ENCODE measurements around the gene KLF15.
A peak's percentile ranks its signal among the peaks of the same experiment; 100 is the strongest.

The KLF15 gene

GRCh38 chr3:126357295-126358037 lies at the start of gene KLF15:
TSS of gene KLF15 (minus strand) at chr3:126357408. CDS start at chr3:126352922, 4,486 bp downstream.
- peak; percentile 81 for DNase-seq

GRCh38 chr3:126406389-126407296 lies 49.4 kb upstream of the KLF15 start:
- no peak for DNase-seq

GRCh38 chr3:126402666-126403302 lies 45.6 kb upstream of the KLF15 start:
- DNase-seq: no peak

GRCh38 chr3:126402178-126402577 lies 45.0 kb upstream of the KLF15 start:
- DNase-seq: no peak

- no peak for DNase-seq
These were observed 44.5 kb upstream of the KLF15 start for GRCh38 chr3:126401611-126402160.

DNA sequence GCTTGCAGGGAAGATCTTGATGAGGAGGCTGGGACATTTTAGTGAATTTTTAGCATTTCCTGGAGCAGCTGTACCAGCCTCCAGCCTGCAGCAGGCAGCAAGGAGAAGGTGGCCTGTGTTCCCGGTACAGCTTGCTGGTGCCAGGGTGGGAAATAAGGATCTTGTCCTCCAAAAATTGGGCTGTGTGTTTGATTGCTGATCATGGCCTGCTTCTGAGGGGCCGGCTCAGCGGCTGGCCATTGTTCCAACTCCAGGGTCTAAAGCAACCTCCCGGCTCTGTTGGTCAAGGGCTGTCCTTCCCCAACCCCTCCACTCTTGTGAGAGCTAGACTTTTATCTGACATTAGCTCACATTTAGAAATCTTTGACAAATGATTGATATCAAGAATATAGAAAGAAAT lies 42.5 kb upstream of the KLF15 start:
- no peak for DNase-seq

DNA sequence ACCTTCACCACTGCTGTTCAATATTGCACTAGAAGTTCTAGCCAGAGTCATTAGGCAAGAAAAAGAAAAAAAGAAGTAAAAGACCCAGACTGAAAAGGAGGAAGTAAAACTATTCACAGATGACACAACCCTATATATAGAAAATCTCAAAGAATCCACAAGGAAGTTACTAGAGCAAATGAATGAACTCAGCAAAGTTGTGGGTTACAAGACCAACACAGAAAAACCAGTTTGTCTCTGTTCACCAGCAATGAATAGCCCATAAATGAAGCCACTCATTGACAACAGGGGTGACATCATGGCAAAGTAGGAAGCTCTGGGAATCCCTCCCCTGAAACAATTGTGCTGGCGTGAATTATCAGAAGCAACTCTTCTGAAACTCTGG lies 42.1 kb upstream of the KLF15 start:
- no peak for DNase-seq

DNA sequence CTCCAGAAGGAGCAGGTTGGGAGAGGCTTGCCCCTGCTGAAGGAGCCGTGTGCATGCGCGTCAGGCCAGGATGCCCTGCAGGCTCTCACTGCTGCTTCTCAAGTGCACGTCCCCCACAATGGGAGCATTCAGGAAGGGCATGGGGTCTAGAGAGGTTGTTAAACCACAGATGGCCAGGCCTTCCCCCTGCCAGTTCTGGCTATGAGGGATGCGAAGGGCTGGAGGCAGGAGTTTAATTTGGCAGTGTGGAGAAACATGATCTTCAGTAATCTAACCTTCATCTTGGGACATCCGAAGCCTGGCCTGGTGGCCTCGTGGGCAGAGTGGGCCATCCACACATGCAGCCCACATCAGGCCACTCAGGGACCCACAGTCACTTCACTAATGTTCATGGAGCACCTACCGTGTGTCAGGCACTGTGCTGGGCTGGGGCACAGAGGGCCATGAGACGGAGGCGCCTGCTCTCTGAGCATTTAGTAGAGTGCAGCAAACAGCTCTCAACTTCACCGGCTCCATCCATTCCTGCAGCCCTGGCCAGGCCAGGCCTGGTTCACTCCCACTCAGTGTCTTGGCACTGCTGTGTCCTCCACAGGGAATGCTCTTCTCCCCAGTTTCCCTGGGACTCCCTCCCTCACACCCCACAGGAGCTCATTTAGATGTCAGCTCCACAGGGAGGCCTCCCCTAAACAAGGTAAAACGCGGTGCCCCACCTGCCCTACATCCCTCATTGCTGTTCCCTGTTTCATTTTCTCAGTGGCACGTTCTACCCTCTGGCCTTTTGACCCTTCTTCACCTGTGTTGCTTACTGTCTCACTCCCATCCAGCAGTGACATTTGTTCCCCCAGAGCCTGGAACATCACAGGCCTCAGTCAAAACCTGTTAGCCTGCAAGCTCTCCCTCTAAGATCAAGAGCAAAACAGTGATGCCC lies 41.5 kb upstream of the KLF15 start:
- no peak for DNase-seq

- DNase-seq: no peak
These were observed 40.6 kb upstream of the KLF15 start for GRCh38 chr3:126397610-126398422.

DNA sequence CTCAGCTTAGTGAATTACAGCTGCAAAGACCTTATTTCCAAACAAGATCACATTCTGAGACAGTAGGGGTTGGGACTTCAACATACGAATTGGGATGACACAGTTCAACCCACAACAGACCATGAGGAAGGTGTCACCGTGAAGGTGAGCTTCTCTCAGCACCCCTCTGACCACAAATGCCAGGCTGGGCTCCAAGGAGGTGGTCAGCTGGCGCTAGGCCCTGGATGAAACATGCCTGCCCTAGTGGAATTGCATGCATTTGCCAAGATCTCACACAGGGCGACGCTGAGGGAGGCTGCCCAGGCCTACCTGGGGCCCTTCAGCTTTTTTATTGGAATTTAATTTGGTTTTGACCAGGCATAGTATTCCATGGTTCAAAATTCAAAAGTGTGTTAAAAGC lies 39.3 kb upstream of the KLF15 start:
- no peak for DNase-seq

- DNase-seq: no peak
These were observed 38.8 kb upstream of the KLF15 start for GRCh38 chr3:126395846-126396513.

- DNase-seq: no peak
These were observed 37.7 kb upstream of the KLF15 start for GRCh38 chr3:126394977-126395321.

- DNase-seq: no peak
These were observed 37.2 kb upstream of the KLF15 start, which contains the start of gene CFAP100 for GRCh38 chr3:126394179-126394976. TSS of gene CFAP100 (plus strand) at chr3:126394909. CDS start at chr3:126396001, 1,092 bp downstream.

GRCh38 chr3:126393563-126393962 lies 36.4 kb upstream of the KLF15 start:
- no peak for DNase-seq

DNA sequence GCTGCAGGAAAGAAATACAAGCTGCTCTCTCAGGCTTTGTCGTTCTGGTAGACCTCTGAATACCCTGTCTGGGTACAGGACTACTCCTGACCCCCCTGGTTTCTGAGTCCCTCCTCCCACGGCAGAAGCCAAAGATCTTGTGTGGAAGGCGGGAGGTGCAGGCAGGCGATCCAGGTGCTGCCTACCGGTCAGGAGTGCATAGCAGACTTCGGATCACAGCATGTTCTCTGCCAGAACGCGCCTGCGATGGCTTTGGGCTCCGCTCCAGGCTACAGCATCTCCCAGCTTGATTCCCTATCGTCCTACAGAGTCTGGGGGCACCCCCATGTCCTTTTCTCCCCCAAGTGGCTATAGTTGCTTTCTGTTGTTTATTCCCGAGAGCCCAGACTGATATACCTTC lies 35.0 kb upstream of the KLF15 start:
- DNase-seq: no peak

GRCh38 chr3:126391631-126392030 lies 34.4 kb upstream of the KLF15 start:
- DNase-seq: no peak

DNA sequence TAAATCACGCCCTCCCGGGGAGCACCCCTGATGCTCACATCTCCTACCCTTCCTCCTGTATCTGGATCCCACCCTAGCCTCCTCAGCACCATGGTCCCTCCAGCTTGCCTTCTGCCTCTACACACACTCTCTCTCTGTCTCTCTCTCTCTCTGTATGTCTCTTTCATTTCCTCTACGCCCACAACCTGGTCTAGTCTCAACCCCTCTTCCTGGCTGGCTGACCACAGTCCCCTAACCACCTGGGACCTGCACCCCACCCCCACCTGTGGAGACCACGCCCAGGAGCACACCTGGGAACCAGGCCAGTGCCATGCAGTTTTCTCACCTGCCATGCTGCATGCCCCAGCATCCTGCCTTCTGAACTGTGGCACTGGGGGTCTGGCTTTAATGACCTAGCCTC lies 33.5 kb upstream of the KLF15 start:
- no peak for DNase-seq

DNA sequence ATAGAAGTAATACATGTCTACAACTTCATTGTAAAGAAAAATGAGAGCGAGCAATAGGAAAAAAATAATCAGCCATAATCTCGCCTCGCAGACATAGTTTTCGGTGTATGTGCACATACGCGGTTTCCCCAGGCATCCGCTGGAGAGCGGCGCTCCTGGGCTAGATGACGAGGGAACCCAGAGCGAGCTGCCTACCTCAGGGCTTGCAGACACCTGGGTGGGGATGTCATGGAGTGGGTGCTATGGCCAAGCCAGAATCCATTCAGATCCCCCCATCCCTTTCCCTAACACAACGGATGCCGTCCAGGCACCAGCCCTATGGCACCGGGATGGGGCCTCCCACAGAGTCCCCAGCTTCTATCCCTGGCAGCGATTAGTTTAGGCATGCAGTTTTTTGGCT lies 33.0 kb upstream of the KLF15 start:
- DNase-seq: no peak

- no peak for DNase-seq
These were observed 32.6 kb upstream of the KLF15 start for GRCh38 chr3:126389794-126390146.

All from hematopoietic multipotent progenitor cell treated with erythropoietin and hydrocortisone succinate and interleukin-3 and kit ligand, for 8 days (in vitro differentiated cells).